GM12875 (cell line): ENCODE results near the gene FAM47E.

Experiments
- H3K4me3 ChIP-seq: one replicate; pipeline ENCODE4 v1.5.1; 2011; ENCODE audit warnings: low read depth, low read length, control low read depth
- TF ChIP-seq, protein P1 (sequence below): IDR thresholded peaks from 2 replicates; pipeline ENCODE4 v1.5.1; 2011; ENCODE audit warnings: low read depth, mild to moderate bottlenecking, control low read depth, inconsistent platforms, low read length, moderate library complexity, borderline replicate concordance; ENCODE audit not compliant: insufficient read depth

Gene FAM47E

DNA sequence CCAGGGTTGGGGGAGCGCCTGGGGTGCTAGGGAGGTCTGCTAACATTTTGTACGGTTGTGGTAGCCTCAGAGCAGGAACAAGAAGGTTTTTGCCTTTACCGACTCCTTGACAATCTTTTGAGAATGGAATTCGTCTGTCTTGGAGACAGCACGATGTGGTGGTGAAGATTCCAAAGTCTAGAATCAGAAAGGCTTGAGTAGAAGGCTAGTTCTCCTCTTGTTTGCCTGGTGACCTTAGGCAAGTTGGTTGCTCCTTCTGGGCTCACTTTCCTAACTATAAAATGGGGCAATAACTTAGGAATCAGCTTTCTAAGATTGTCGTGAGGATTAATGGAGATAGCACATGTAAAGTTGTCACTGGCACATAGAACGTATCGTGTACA, 741 bp downstream of the FAM47E start:
- TF ChIP-seq, protein P1, sequence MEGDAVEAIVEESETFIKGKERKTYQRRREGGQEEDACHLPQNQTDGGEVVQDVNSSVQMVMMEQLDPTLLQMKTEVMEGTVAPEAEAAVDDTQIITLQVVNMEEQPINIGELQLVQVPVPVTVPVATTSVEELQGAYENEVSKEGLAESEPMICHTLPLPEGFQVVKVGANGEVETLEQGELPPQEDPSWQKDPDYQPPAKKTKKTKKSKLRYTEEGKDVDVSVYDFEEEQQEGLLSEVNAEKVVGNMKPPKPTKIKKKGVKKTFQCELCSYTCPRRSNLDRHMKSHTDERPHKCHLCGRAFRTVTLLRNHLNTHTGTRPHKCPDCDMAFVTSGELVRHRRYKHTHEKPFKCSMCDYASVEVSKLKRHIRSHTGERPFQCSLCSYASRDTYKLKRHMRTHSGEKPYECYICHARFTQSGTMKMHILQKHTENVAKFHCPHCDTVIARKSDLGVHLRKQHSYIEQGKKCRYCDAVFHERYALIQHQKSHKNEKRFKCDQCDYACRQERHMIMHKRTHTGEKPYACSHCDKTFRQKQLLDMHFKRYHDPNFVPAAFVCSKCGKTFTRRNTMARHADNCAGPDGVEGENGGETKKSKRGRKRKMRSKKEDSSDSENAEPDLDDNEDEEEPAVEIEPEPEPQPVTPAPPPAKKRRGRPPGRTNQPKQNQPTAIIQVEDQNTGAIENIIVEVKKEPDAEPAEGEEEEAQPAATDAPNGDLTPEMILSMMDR, result no peak

DNA sequence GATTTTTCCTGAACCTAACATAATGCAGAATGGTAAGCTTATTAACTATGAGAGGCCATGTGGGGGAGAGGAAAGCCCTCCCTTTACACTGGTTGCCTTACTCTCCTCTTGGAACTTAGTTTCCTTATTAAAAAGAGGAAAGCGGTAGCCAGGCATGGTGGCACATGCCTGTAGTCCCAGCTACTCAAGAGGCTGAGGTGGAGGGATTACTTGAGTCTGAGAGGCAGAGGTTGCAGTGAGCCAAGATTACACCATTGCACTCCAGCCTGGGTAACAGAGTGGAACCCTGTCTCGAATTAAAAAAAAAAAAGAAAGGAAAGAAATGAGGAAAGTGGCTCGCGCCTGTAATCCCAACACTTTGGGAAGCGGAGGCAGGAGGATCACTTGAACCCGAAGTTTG, 2.0 kb downstream of the FAM47E start:
- no peak overlapping the region for H3K4me3 ChIP-seq
- TF ChIP-seq, protein P1, result no peak

More for the DNA sequence above, 741 bp downstream of the FAM47E start:
- no peak overlapping the region for H3K4me3 ChIP-seq

- no peak overlapping the region for H3K4me3 ChIP-seq
- TF ChIP-seq, protein P1, result no peak
These were observed 4.5 kb downstream of the FAM47E start for GRCh38 chr4:76256032-76256431.

DNA sequence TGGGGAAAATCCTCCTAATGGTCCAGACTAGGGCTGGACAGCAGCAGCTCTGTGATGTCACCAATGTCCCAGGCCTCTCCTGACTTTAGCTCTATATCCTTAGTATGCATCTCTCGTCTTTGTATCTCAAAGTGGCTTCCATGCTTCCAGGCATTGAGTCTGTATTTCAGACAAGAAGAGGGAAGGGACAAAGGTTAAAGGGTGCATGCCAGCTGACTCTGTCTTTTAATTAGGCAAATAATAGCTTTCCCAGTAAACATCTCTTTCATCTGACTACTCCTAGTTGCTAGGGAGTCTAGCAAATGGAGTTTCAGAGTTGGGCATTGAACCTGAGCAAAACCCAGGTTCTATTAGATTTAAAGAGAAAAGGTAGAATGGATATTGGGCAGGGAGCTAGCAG, 5.4 kb downstream of the FAM47E start:
- no peak overlapping the region for H3K4me3 ChIP-seq
- TF ChIP-seq, protein P1, result no peak

DNA sequence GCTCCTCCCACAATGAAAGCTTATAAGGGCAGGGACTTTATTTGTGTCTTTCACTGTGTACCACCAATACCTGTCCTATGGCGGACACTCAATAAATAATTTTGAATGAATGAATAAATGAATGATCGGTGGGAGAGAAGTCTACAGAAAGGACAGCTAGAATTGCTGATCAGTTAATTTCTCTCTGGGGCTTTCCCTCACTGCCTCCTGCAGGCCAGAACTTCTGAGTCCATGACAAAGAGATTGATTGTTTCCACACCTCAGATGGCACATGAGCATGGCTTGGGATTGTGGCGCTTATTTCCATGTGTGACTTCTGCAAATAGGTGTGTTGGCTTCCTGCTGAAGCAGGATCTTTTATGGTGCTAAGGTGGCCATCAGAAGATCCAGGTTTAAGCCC, 6.3 kb downstream of the FAM47E start:
- TF ChIP-seq, protein P1, result no peak
- H3K4me3 ChIP-seq, result no peak overlapping the region

- no peak overlapping the region for H3K4me3 ChIP-seq
- TF ChIP-seq, protein P1, result no peak
These were observed 9.1 kb downstream of the FAM47E start for GRCh38 chr4:76260571-76260970.

DNA sequence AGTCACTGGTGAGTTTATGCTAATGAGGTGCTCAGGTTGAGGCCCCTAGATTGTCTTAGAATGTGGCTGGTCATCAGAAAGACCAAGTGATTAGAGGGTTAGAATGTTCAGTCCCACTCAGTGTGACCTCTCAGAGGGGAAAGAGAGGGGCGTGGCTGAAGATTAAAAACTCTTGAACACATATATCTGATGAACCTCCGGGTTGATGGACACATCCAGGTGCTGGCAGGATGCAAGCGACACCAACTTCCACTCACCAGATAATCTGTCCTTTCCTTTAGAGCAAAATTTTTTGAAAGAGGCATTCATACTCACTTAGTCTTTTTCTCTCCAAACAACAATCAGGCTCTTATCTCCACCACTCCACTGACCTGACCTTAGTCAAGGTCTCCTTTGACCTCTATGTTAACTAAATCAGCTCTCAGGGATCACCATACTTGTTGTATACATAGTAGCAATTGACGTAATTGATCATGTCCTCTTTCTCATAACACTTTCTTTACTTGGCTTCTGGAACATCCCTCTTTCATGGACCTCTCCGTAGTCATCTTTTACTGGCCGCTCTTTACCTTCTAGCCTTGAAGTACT, 14.2 kb downstream of the FAM47E start:
- no peak overlapping the region for H3K4me3 ChIP-seq
- TF ChIP-seq, protein P1, result no peak
